ENCODE data around the gene TJAP1.
A peak's percentile ranks its signal among the peaks of the same experiment; 100 is the strongest.

Gene TJAP1

GRCh38 chr6:43502666-43503065, 25.3 kb downstream of the TJAP1 start:
- no peak for FAIRE-seq
- no peak for DNase-seq (ENCODE audit: insufficient read length, low spot score)

- FAIRE-seq (no peak), DNase-seq (ENCODE audit: insufficient read length, low spot score) (no peak)
Observed at GRCh38 chr6:43503443-43503842, 26.1 kb downstream of the TJAP1 start.

GRCh38 chr6:43504756-43505593, 27.6 kb downstream of the TJAP1 start:
- DNase-seq (ENCODE audit: insufficient read length, low spot score): no peak
- no peak for FAIRE-seq

GRCh38 chr6:43505718-43506117, 28.3 kb downstream of the TJAP1 start:
- no peak for DNase-seq (ENCODE audit: insufficient read length, low spot score)
- FAIRE-seq: no peak

- DNase-seq (ENCODE audit: insufficient read length, low spot score): no peak
- FAIRE-seq: no peak
Observed at GRCh38 chr6:43506171-43506570, 28.8 kb downstream of the TJAP1 start.

- FAIRE-seq (peak; percentile 96), DNase-seq (ENCODE audit: insufficient read length, low spot score) (peak; percentile 79)
Observed at GRCh38 chr6:43506667-43507471, 29.5 kb downstream of the TJAP1 start.

- DNase-seq (ENCODE audit: insufficient read length, low spot score) (no peak), FAIRE-seq (no peak)
Observed at GRCh38 chr6:43508481-43509141, 31.2 kb downstream of the TJAP1 start.

GRCh38 chr6:43509142-43509983, 32.0 kb downstream of the TJAP1 start:
- FAIRE-seq: no peak

GRCh38 chr6:43509984-43510826, 32.8 kb downstream of the TJAP1 start, which contains the start of gene LRRC73:
Gene LRRC73 (minus strand): TSS chr6:43510346. CDS start chr6:43509785, 561 bp downstream.
- DNase-seq (ENCODE audit: insufficient read length, low spot score): peak; percentile 82
- FAIRE-seq: peak; percentile 71

More at GRCh38 chr6:43509142-43509983, 32.0 kb downstream of the TJAP1 start:
- no peak for DNase-seq (ENCODE audit: insufficient read length, low spot score)

GRCh38 chr6:43510827-43511163, 33.4 kb downstream of the TJAP1 start:
- DNase-seq (ENCODE audit: insufficient read length, low spot score) (no peak), FAIRE-seq (no peak)

GRCh38 chr6:43511824-43512415, 34.5 kb downstream of the TJAP1 start:
- DNase-seq (ENCODE audit: insufficient read length, low spot score): no peak
- no peak for FAIRE-seq

- DNase-seq (ENCODE audit: insufficient read length, low spot score) (no peak), FAIRE-seq (no peak)
Observed at GRCh38 chr6:43515808-43516207, 38.4 kb downstream of the TJAP1 start.

- DNase-seq (ENCODE audit: insufficient read length, low spot score): no peak
- FAIRE-seq: no peak
Observed at GRCh38 chr6:43516367-43516696, 39.0 kb downstream of the TJAP1 start.

GRCh38 chr6:43516697-43517504, 39.5 kb downstream of the TJAP1 start, which contains the start of the genes POLR1C and YIPF3:
Gene POLR1C (plus strand): TSS chr6:43517089. CDS start chr6:43517110, 21 bp downstream.
Gene YIPF3 (minus strand): TSS chr6:43516926. CDS start chr6:43516807, 119 bp downstream.
- FAIRE-seq: peak; percentile 94
- DNase-seq (ENCODE audit: insufficient read length, low spot score): peak; percentile 96

- FAIRE-seq (peak; percentile 4), DNase-seq (ENCODE audit: insufficient read length, low spot score) (no peak)
Observed at GRCh38 chr6:43517505-43518357, 40.4 kb downstream of the TJAP1 start.

GRCh38 chr6:43520097-43520496, 42.7 kb downstream of the TJAP1 start:
- DNase-seq (ENCODE audit: insufficient read length, low spot score): no peak
- no peak for FAIRE-seq

GRCh38 chr6:43521836-43522235, 44.5 kb downstream of the TJAP1 start:
- FAIRE-seq (no peak), DNase-seq (ENCODE audit: insufficient read length, low spot score) (no peak)

Data from GM19239 (cell line).